ENCODE results near the gene METTL3.

DNA sequence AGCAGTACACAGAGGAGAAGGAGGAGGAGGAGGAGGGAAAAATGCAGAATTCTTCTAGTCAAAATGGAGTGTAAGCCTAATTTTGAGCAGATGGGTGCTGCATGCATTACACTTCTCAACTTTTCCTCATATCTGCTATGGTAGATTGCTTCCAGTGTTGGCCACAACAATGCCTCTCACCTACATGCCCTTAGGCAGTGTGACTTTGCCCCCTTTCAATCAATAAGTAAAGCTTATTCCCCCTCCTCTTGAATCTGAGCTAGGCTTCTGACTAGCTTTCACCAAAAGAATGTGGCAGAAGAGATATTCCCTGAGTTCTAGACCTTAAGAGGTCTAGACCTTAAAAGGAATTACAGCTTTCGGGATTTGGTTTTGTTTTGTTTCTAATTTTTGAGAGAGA is 3.2 kb upstream of the METTL3 start:
- no peak for TF ChIP-seq JUN (IDR thresholded peaks at IDR 0.05; ENCODE audit: borderline replicate concordance, insufficient read depth, insufficient read length, low read depth)
- TF ChIP-seq, protein P1, sequence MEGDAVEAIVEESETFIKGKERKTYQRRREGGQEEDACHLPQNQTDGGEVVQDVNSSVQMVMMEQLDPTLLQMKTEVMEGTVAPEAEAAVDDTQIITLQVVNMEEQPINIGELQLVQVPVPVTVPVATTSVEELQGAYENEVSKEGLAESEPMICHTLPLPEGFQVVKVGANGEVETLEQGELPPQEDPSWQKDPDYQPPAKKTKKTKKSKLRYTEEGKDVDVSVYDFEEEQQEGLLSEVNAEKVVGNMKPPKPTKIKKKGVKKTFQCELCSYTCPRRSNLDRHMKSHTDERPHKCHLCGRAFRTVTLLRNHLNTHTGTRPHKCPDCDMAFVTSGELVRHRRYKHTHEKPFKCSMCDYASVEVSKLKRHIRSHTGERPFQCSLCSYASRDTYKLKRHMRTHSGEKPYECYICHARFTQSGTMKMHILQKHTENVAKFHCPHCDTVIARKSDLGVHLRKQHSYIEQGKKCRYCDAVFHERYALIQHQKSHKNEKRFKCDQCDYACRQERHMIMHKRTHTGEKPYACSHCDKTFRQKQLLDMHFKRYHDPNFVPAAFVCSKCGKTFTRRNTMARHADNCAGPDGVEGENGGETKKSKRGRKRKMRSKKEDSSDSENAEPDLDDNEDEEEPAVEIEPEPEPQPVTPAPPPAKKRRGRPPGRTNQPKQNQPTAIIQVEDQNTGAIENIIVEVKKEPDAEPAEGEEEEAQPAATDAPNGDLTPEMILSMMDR (IDR thresholded peaks at IDR 0.05; ENCODE audit: extremely low read depth in 1 of 2, insufficient read depth in 1 of 2, low read depth in 1 of 2, low read length in 2 of 2): no peak
- TF ChIP-seq EZH2 (IDR thresholded peaks at IDR 0.05; ENCODE audit: borderline replicate concordance, low read depth, low read length, severe bottlenecking): no peak
- TF ChIP-seq POLR2A (IDR thresholded peaks at IDR 0.05; ENCODE audit: low read depth, low read length): no peak
- TF ChIP-seq FOS (IDR thresholded peaks at IDR 0.05; ENCODE audit: borderline replicate concordance, insufficient read depth, low read length): no peak
- TF ChIP-seq POLR2AphosphoS5 (IDR thresholded peaks at IDR 0.05; ENCODE audit: insufficient read depth, low read depth, low read length): no peak
- TF ChIP-seq MYC (IDR thresholded peaks at IDR 0.05; ENCODE audit: low read depth, low read length): no peak
- no peak for TF ChIP-seq MAX (IDR thresholded peaks at IDR 0.05; ENCODE audit: insufficient read depth, insufficient read length)
- TF ChIP-seq GATA2 (IDR thresholded peaks at IDR 0.05; ENCODE audit: insufficient read depth, insufficient read length, low read depth, low read length): no peak

All from endothelial cell of umbilical vein (primary cell).